PC-3 (cell line): ENCODE data around the gene GCAT. TPM values are rescaled to one million over a fixed set of nuclear protein-coding genes. Genes with fewer than 3 reads are reported as not detected.

Experiments
- ATAC-seq: fragments of 200-7000 bp; cut with Tn5 transposase; 2 replicates; pipeline ENCODE4 v1.9.1; 2020; ENCODE audit warnings: mild to moderate bottlenecking, moderate library complexity
- BruUV-seq: library from RNA; stranded (reverse); fragments of 400-500 nt; replicated peaks from 2 replicates; lab custom pipeline; 2021; lab: Mats Ljungman, UMichigan
- CTCF ChIA-PET: fragments of 300-600 bp; sonication (Branson Sonifier 250); formaldehyde crosslinking; loops from one replicate; lab custom pipeline; 2022; ENCODE audit warnings: antibody characterized with exemption; lab: Charles Lee
- POLR2A ChIA-PET: fragments of 300-600 bp; sonication (Branson Sonifier 250); formaldehyde crosslinking; loops from one replicate; lab custom pipeline; 2022; ENCODE audit warnings: antibody characterized with exemption; ENCODE audit not compliant: unreplicated experiment; lab: Charles Lee
- DNase-seq: peaks from one replicate; pipeline ENCODE4 v3.0.0-alpha.2; 2015
- H2AFZ ChIP-seq: fragments of 300-600 bp; sonication (generic); 2 replicates; pipeline ENCODE4 v1.6.0; 2016; ENCODE audit warnings: antibody characterized with exemption, low read length
- H3F3A ChIP-seq: fragments of 300-600 bp; sonication (generic); one replicate; pipeline ENCODE4 v1.6.0; 2017; ENCODE audit warnings: antibody characterized with exemption, low read length, control low read depth, mild to moderate bottlenecking; ENCODE audit not compliant: unreplicated experiment
- H3K27ac ChIP-seq: fragments of 300-600 bp; sonication (generic); 2 replicates; pipeline ENCODE4 v1.5.1; 2016; ENCODE audit warnings: mild to moderate bottlenecking, low read length
- H3K27me3 ChIP-seq: fragments of 300-600 bp; sonication (generic); 2 replicates; pipeline ENCODE4 v1.6.1; 2016; ENCODE audit warnings: low read length, mixed read lengths
- H3K36me3 ChIP-seq: fragments of 300-600 bp; sonication (generic); 2 replicates; pipeline ENCODE4 v1.6.1; 2016; ENCODE audit warnings: low read depth, mixed run types, low read length, mixed read lengths
- H3K4me1 ChIP-seq: fragments of 300-600 bp; sonication (generic); 2 replicates; pipeline ENCODE4 v1.5.1; 2016; ENCODE audit warnings: low read length; ENCODE audit not compliant: insufficient read depth
- H3K4me2 ChIP-seq: fragments of 300-600 bp; sonication (generic); 2 replicates; pipeline ENCODE4 v1.6.0; 2016; ENCODE audit warnings: low read length
- H3K4me3 ChIP-seq: fragments of 300-600 bp; sonication (generic); 2 replicates; pipeline ENCODE4 v1.5.1; 2016; ENCODE audit warnings: mild to moderate bottlenecking, low read length, mixed read lengths
- H3K79me2 ChIP-seq: fragments of 300-600 bp; sonication (generic); 2 replicates; pipeline ENCODE4 v1.6.1; 2017; ENCODE audit warnings: low read length, mixed read lengths
- H3K9ac ChIP-seq: fragments of 300-600 bp; sonication (generic); 2 replicates; pipeline ENCODE4 v1.6.0; 2016; ENCODE audit warnings: mild to moderate bottlenecking, low read length
- H3K9me2 ChIP-seq: fragments of 300-600 bp; sonication (generic); replicated peaks from 2 replicates; pipeline ENCODE4 v1.6.1; 2016; ENCODE audit warnings: mixed run types, low read length, mixed read lengths
- H3K9me3 ChIP-seq: fragments of 300-600 bp; sonication (generic); 2 replicates; pipeline ENCODE4 v1.6.1; 2016; ENCODE audit warnings: low read length, mixed read lengths
- H4K20me1 ChIP-seq: fragments of 300-600 bp; sonication (generic); 2 replicates; pipeline ENCODE4 v1.6.1; 2016; ENCODE audit warnings: low read length, mixed read lengths
- CTCF ChIP-seq: fragments of 300-600 bp; sonication (generic); conservative IDR thresholded peaks from 2 replicates; pipeline ENCODE4 v1.5.1; 2017; ENCODE audit warnings: antibody characterized with exemption, low read depth, mild to moderate bottlenecking, low read length
- EZH2 ChIP-seq: fragments of 300-600 bp; sonication (generic); IDR thresholded peaks from one replicate; pipeline ENCODE4 v1.6.1; 2017; ENCODE audit warnings: antibody characterized with exemption, mild to moderate bottlenecking, low read length; ENCODE audit not compliant: unreplicated experiment
- EZH2phosphoT487 ChIP-seq: fragments of 300-600 bp; sonication (generic); IDR thresholded peaks from 2 replicates; pipeline ENCODE4 v1.6.1; 2018; ENCODE audit warnings: mild to moderate bottlenecking, antibody characterized with exemption, low read length, borderline replicate concordance
- intact Hi-C: fragments of 100-400 bp; cut with micrococcal nuclease; formaldehyde crosslinking; loops from 2 replicates; pipeline ENCODE4 v1.9.0; 2023
- total RNA-seq: library from RNA; depleted of rRNA; stranded (reverse); fragments of >200 nt; gene quantifications from 2 replicates; pipeline ENCODE4 v1.2.3, GENCODE V29; 2014

The GCAT gene
- total RNA-seq, 1 experiment from 2014 or later = 26.0 TPM

GRCh38 chr22:37784829-37785495, 22.8 kb upstream of the GCAT start:
- no peak overlapping the region for H3K4me3 ChIP-seq
- ChIA-PET CTCF (no interaction called here), POLR2A (interaction anchor here (0.6 kb wide), 1 partner anchor 110 kb away, joined by 6 read pairs; the partner anchor contains the start of gene LGALS1)
- no peak overlapping the region for H3K9ac ChIP-seq
- H3K27me3 ChIP-seq = no peaks in the 10 kb centered on the region
- H3K9me3 ChIP-seq = no peaks in the 10 kb centered on the region
- peak overlapping the region; percentile 47 for H3K4me2 ChIP-seq
- peak overlapping the region; percentile 89 for H3K27ac ChIP-seq
- peaks cover 40% of the 10 kb centered on the region for H3K4me1 ChIP-seq
- H3K79me2 ChIP-seq = no peaks in the 10 kb centered on the region
- no peak for TF ChIP-seq CTCF
- no peaks in the 10 kb centered on the region for H3K9me2 ChIP-seq
- ATAC-seq = peak; percentile 34
- no peaks in the 10 kb centered on the region for H4K20me1 ChIP-seq
- no peaks in the 10 kb centered on the region for H3F3A ChIP-seq
- peak; percentile 66 for DNase-seq
- H2AFZ ChIP-seq = no peak overlapping the region
- no peaks in the 10 kb centered on the region for H3K36me3 ChIP-seq
- intact Hi-C loops = no loop called here
- BruUV-seq = no TSS peak

DNA sequence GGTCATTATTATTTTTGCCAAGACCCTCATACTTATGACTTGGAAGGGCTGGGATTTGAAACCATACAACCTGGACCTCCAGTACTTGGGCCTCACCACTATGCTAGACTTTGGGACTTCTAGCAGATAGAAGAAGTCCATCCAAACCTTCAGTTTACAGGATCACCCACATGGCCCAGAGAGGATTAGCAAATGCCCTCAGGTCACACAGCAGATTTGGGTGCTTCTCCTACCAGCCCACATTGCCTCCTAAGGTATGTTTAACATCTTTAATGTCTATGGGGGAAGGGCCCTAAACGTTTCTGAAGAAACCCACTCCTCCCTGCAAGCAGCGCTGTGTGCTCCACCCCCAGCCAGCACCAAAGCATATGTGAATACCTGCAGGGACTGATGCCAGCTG, 17.5 kb upstream of the GCAT start:
- ATAC-seq (no peak), DNase-seq (no peak)
- ChIA-PET POLR2A (no interaction called here), CTCF (no interaction called here)
- TF ChIP-seq EZH2 = no peak
- no peak for TF ChIP-seq CTCF
- TF ChIP-seq EZH2phosphoT487 = no peak
- no peaks in the 10 kb centered on the region for H3K9me2 ChIP-seq
- H4K20me1 ChIP-seq = no peaks in the 10 kb centered on the region
- no peak overlapping the region for H3K9ac ChIP-seq
- H3K27me3 ChIP-seq = no peaks in the 10 kb centered on the region
- H3K36me3 ChIP-seq = no peaks in the 10 kb centered on the region
- H3K4me2 ChIP-seq = no peak overlapping the region
- peaks cover 7% of the 10 kb centered on the region for H3K4me1 ChIP-seq
- no peaks in the 10 kb centered on the region for H3K9me3 ChIP-seq
- H3K4me3 ChIP-seq = no peak overlapping the region
- no peaks in the 10 kb centered on the region for H3K79me2 ChIP-seq
- BruUV-seq = no TSS peak
- no peak overlapping the region for H3K27ac ChIP-seq
- no peaks in the 10 kb centered on the region for H3F3A ChIP-seq
- H2AFZ ChIP-seq = no peak overlapping the region
- intact Hi-C loops = no loop called here

GRCh38 chr22:37792494-37792893, 15.2 kb upstream of the GCAT start:
- Histone ChIP-seq H3K27ac (no peak overlapping the region), H3K4me2 (no peak overlapping the region), H4K20me1 (no peaks in the 10 kb centered on the region), H3K4me1 (peaks cover 5% of the 10 kb centered on the region; the same call in 1 of the 2 replicates), H3K9ac (no peak overlapping the region), H3K79me2 (no peaks in the 10 kb centered on the region), H3K27me3 (no peaks in the 10 kb centered on the region), H3K9me3 (no peaks in the 10 kb centered on the region), H3F3A (no peaks in the 10 kb centered on the region), H3K4me3 (no peak overlapping the region), H2AFZ (no peak overlapping the region), H3K36me3 (no peaks in the 10 kb centered on the region), H3K9me2 (no peaks in the 10 kb centered on the region)
- POLR2A ChIA-PET = no interaction called here
- DNase-seq (no peak), ATAC-seq (no peak)
- no TSS peak for BruUV-seq
- CTCF ChIA-PET = no interaction called here
- intact Hi-C loops = no loop called here
- TF ChIP-seq EZH2 (no peak), EZH2phosphoT487 (no peak), CTCF (no peak)
